WTC11 (cell line): ENCODE measurements around the gene SP100.
"Not testable (repeated sequence)": the region's sequence is repeated elsewhere in the genome, so short reads cannot be mapped to it uniquely, and the experiment has no call there.

Experiments used
- CREM ChIP-seq: sonication (generic); formaldehyde crosslinking; IDR thresholded peaks from 2 replicates; pipeline ENCODE4 v1.8.1; 2022; ENCODE audit warnings: mild to moderate bottlenecking, missing genetic modification reagents, moderate library complexity
- EMX1 ChIP-seq: fragments of 250-450 bp; sonication (Bioruptor Pico); IDR thresholded peaks from 2 replicates; pipeline ENCODE4 v1.8.0; 2021; ENCODE audit warnings: mild to moderate bottlenecking
- FOXJ3 ChIP-seq: sonication (generic); formaldehyde crosslinking; IDR thresholded peaks from 2 replicates; pipeline ENCODE4 v1.9.0; 2021; ENCODE audit warnings: missing genetic modification reagents, mild to moderate bottlenecking, borderline replicate concordance
- JUN ChIP-seq: sonication (generic); formaldehyde crosslinking; IDR thresholded peaks from 2 replicates; pipeline ENCODE4 v1.8.0; 2023; ENCODE audit warnings: mild to moderate bottlenecking, missing genetic modification reagents
- TCF7 ChIP-seq: sonication (generic); formaldehyde crosslinking; IDR thresholded peaks from 2 replicates; pipeline ENCODE4 v1.8.0; 2022; ENCODE audit warnings: mild to moderate bottlenecking, low read depth, missing genetic modification reagents, moderate library complexity
- TEAD4 ChIP-seq: sonication (generic); formaldehyde crosslinking; IDR thresholded peaks from 2 replicates; pipeline ENCODE4 v1.8.0; 2022; ENCODE audit warnings: mild to moderate bottlenecking, missing genetic modification reagents
- TF ChIP-seq, protein P1 (sequence below): sonication (generic); formaldehyde crosslinking; IDR thresholded peaks from 2 replicates; pipeline ENCODE4 v1.8.1; 2023; ENCODE audit warnings: mild to moderate bottlenecking, missing genetic modification reagents, moderate library complexity
- TF ChIP-seq, protein P2 (sequence below): sonication (generic); formaldehyde crosslinking; conservative IDR thresholded peaks from 2 replicates; pipeline ENCODE4 v1.8.1; 2022; ENCODE audit warnings: mild to moderate bottlenecking, missing genetic modification reagents
- TF ChIP-seq, protein P3 (sequence below): fragments of 200-600 bp; IDR thresholded peaks from 2 replicates; pipeline ENCODE4 v1.8.0; 2022; ENCODE audit warnings: antibody characterized with exemption
- TF ChIP-seq, protein P4 (sequence below): sonication (generic); formaldehyde crosslinking; IDR thresholded peaks from 2 replicates; pipeline ENCODE4 v1.8.1; 2023; ENCODE audit warnings: mild to moderate bottlenecking, missing genetic modification reagents
- TF ChIP-seq, protein P5 (sequence below): sonication (generic); formaldehyde crosslinking; IDR thresholded peaks from 2 replicates; pipeline ENCODE4 v1.8.0; 2023; ENCODE audit warnings: missing genetic modification reagents

DNA sequence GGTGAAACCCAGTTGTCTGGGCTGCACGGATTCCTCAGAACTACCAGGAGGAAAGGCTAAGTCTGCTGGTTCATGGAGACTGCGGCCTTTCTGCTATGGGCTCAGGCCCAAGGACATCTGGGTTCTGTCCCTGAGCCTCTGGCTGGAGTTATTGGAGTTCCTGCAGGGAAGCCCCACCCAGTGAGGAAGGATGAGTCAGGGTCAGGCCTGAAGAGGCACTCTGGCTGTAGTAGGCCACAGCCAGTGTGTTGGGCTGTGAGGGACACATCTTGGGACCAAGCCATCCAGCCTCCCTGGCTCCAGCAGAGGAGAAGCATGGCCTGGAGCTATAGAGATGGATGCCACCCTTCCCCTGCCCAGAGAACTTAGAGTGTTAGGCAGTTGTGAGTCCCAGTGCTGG, 75.2 kb downstream of the SP100 start:
- TF ChIP-seq EMX1, FOXJ3, TEAD4, CREM, TCF7, JUN (CRISPR knock-in tag): not testable (repeated sequence)
- TF ChIP-seq, protein P1, sequence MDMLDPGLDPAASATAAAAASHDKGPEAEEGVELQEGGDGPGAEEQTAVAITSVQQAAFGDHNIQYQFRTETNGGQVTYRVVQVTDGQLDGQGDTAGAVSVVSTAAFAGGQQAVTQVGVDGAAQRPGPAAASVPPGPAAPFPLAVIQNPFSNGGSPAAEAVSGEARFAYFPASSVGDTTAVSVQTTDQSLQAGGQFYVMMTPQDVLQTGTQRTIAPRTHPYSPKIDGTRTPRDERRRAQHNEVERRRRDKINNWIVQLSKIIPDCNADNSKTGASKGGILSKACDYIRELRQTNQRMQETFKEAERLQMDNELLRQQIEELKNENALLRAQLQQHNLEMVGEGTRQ (CRISPR knock-in tag): not testable (repeated sequence)
- TF ChIP-seq, protein P2, sequence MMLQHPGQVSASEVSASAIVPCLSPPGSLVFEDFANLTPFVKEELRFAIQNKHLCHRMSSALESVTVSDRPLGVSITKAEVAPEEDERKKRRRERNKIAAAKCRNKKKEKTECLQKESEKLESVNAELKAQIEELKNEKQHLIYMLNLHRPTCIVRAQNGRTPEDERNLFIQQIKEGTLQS: not testable (repeated sequence)
- TF ChIP-seq, protein P3, sequence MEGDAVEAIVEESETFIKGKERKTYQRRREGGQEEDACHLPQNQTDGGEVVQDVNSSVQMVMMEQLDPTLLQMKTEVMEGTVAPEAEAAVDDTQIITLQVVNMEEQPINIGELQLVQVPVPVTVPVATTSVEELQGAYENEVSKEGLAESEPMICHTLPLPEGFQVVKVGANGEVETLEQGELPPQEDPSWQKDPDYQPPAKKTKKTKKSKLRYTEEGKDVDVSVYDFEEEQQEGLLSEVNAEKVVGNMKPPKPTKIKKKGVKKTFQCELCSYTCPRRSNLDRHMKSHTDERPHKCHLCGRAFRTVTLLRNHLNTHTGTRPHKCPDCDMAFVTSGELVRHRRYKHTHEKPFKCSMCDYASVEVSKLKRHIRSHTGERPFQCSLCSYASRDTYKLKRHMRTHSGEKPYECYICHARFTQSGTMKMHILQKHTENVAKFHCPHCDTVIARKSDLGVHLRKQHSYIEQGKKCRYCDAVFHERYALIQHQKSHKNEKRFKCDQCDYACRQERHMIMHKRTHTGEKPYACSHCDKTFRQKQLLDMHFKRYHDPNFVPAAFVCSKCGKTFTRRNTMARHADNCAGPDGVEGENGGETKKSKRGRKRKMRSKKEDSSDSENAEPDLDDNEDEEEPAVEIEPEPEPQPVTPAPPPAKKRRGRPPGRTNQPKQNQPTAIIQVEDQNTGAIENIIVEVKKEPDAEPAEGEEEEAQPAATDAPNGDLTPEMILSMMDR: not testable (repeated sequence)
- TF ChIP-seq, protein P4, sequence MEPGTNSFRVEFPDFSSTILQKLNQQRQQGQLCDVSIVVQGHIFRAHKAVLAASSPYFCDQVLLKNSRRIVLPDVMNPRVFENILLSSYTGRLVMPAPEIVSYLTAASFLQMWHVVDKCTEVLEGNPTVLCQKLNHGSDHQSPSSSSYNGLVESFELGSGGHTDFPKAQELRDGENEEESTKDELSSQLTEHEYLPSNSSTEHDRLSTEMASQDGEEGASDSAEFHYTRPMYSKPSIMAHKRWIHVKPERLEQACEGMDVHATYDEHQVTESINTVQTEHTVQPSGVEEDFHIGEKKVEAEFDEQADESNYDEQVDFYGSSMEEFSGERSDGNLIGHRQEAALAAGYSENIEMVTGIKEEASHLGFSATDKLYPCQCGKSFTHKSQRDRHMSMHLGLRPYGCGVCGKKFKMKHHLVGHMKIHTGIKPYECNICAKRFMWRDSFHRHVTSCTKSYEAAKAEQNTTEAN: not testable (repeated sequence)
- TF ChIP-seq, protein P5, sequence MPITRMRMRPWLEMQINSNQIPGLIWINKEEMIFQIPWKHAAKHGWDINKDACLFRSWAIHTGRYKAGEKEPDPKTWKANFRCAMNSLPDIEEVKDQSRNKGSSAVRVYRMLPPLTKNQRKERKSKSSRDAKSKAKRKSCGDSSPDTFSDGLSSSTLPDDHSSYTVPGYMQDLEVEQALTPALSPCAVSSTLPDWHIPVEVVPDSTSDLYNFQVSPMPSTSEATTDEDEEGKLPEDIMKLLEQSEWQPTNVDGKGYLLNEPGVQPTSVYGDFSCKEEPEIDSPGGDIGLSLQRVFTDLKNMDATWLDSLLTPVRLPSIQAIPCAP (CRISPR knock-in tag): not testable (repeated sequence)
